Liver (tissue), 9 donors: ENCODE results near the gene SLC32A1. TPM values are rescaled to one million over a fixed set of nuclear protein-coding genes. Genes with fewer than 3 reads are reported as not detected.

Experiments
- DNase-seq: peaks from one replicate; pipeline ENCODE4 v3.0.0-alpha.2; 2017; ENCODE audit warnings: low spot score
- H3K27ac ChIP-seq, 2 donors: one replicate each; pipeline ENCODE4 v1.7.0; 2013; ENCODE audit warnings: inconsistent platforms in 2 of 2, low read length in 2 of 2, control low read depth in 1 of 2, low read depth in 1 of 2, mild to moderate bottlenecking in 1 of 2
- H3K27me3 ChIP-seq, 4 donors: one replicate each; pipeline versions ENCODE4 v1.6.1 to v1.7.0; 2013; ENCODE audit warnings: low read length in 3 of 4, inconsistent platforms in 1 of 4, mild to moderate bottlenecking in 1 of 4, moderate library complexity in 1 of 4; ENCODE audit not compliant: control insufficient read depth in 4 of 4, insufficient read depth in 4 of 4
- H3K36me3 ChIP-seq, 4 donors: one replicate each; pipeline versions ENCODE4 v1.6.1 to v1.7.0; 2013; ENCODE audit warnings: low read length in 3 of 4, mild to moderate bottlenecking in 3 of 4, low read depth in 1 of 4, moderate library complexity in 1 of 4; ENCODE audit not compliant: control insufficient read depth in 4 of 4, insufficient read depth in 3 of 4
- H3K4me1 ChIP-seq, 4 donors: one replicate each; pipeline versions ENCODE4 v1.6.1 to v1.7.0; 2013; ENCODE audit warnings: low read length in 3 of 4, mild to moderate bottlenecking in 3 of 4, moderate library complexity in 1 of 4; ENCODE audit not compliant: control insufficient read depth in 4 of 4, insufficient read depth in 4 of 4
- H3K4me3 ChIP-seq, 3 donors: one replicate each; pipeline versions ENCODE4 v1.6.1 to v1.7.0; 2013; ENCODE audit warnings: low read length in 3 of 3, control low read depth in 1 of 3, low read depth in 1 of 3, mild to moderate bottlenecking in 1 of 3
- H3K9ac ChIP-seq, 2 donors: one replicate each; pipeline ENCODE4 v1.7.0; 2013; ENCODE audit warnings: low read length in 2 of 2, mild to moderate bottlenecking in 2 of 2, moderate library complexity in 2 of 2, control low read depth in 1 of 2, low read depth in 1 of 2
- H3K9me3 ChIP-seq, 4 donors: one replicate each; pipeline versions ENCODE4 v1.6.1 to v1.7.0; 2013; ENCODE audit warnings: low read length in 3 of 4; ENCODE audit not compliant: control insufficient read depth in 4 of 4
- CTCF ChIP-seq: fragments of 150-350 bp; IDR thresholded peaks from 2 replicates; pipeline ENCODE4 v1.5.1; 2017; ENCODE audit warnings: improper control_type of control experiment, low read depth, low read length; ENCODE audit not compliant: missing input control
- EGR1 ChIP-seq, 2 donors: IDR thresholded peaks; 2 replicates each; pipeline ENCODE4 v1.6.1; 2016 to 2018; ENCODE audit warnings: antibody characterized with exemption in 2 of 2, low read depth in 2 of 2
- FOXA1 ChIP-seq: IDR thresholded peaks from 2 replicates; pipeline ENCODE4 v1.6.1; 2016; ENCODE audit warnings: antibody characterized with exemption
- FOXA2 ChIP-seq: IDR thresholded peaks from 2 replicates; pipeline ENCODE4 v1.6.1; 2016; ENCODE audit warnings: antibody characterized with exemption
- GABPA ChIP-seq, 2 donors: IDR thresholded peaks in 1 of 2; conservative IDR thresholded peaks in 1 of 2; 2 replicates each; pipeline ENCODE4 v1.6.1; 2016; ENCODE audit warnings: antibody characterized with exemption in 2 of 2, mild to moderate bottlenecking in 1 of 2, moderate library complexity in 1 of 2
- HNF4A ChIP-seq, 2 donors: conservative IDR thresholded peaks; 2 replicates each; pipeline ENCODE4 v1.6.1; 2016; ENCODE audit warnings: antibody characterized with exemption in 2 of 2, mild to moderate bottlenecking in 2 of 2
- HNF4G ChIP-seq: IDR thresholded peaks from 2 replicates; pipeline ENCODE4 v1.6.1; 2016; ENCODE audit warnings: antibody characterized with exemption
- JUND ChIP-seq, 2 donors: IDR thresholded peaks; 2 replicates each; pipeline ENCODE4 v1.6.1; 2016; ENCODE audit warnings: antibody characterized with exemption in 2 of 2
- NR2F2 ChIP-seq: IDR thresholded peaks from 2 replicates; pipeline ENCODE4 v1.6.1; 2016; ENCODE audit warnings: antibody characterized with exemption
- RAD21 ChIP-seq, 2 donors: IDR thresholded peaks; 2 replicates each; pipeline ENCODE4 v1.6.1; 2016; ENCODE audit warnings: antibody characterized with exemption in 2 of 2, mild to moderate bottlenecking in 2 of 2
- REST ChIP-seq: IDR thresholded peaks from 2 replicates; pipeline ENCODE4 v1.6.1; 2016; ENCODE audit warnings: antibody characterized with exemption, mild to moderate bottlenecking
- SP1 ChIP-seq: IDR thresholded peaks from 2 replicates; pipeline ENCODE4 v1.6.1; 2018; ENCODE audit warnings: antibody characterized with exemption, mild to moderate bottlenecking
- TAF1 ChIP-seq: conservative IDR thresholded peaks from 2 replicates; pipeline ENCODE4 v1.6.1; 2016; ENCODE audit warnings: antibody characterized with exemption, mild to moderate bottlenecking
- YY1 ChIP-seq: IDR thresholded peaks from 2 replicates; pipeline ENCODE4 v1.6.1; 2016; ENCODE audit warnings: antibody characterized with exemption, mild to moderate bottlenecking
- WGBS: extraction: QIAGEN DNeasy Blood & Tissue Kit; methylation state at CpG from one replicate; pipeline ENCODE4 v1.1.7; 2013; 5-methylcytosine and 5-hydroxymethylcytosine counted together
- polyA plus RNA-seq, 2 donors: library from polyadenylated mRNA; stranded (reverse) in 1 of 2; unstranded in 1 of 2; fragments of 200-250 nt in 1 of 2; fragments of >200 nt in 1 of 2; fragmentation: Nextera tagmentation in 1 of 2; extraction: Ambion mirVana in 1 of 2; gene quantifications; one replicate each; pipeline versions ENCODE4 v1.2.1 to v1.2.3, GENCODE V29; 2013 to 2015
- total RNA-seq, 2 donors: library from RNA; depleted of rRNA; stranded (reverse); fragments of >200 nt; gene quantifications; one replicate each; pipeline ENCODE4 v1.2.3, GENCODE V29; 2014
- TF ChIP-seq, protein P1 (sequence below): IDR thresholded peaks from 2 replicates; pipeline ENCODE4 v1.6.1; 2016; ENCODE audit warnings: antibody characterized with exemption
- TF ChIP-seq, protein P2 (sequence below): IDR thresholded peaks from 2 replicates; pipeline ENCODE4 v1.6.1; 2016; ENCODE audit warnings: antibody characterized with exemption
- TF ChIP-seq, protein P3 (sequence below): IDR thresholded peaks from 2 replicates; pipeline ENCODE4 v1.6.1; 2016; ENCODE audit warnings: antibody characterized with exemption
- donor health status: healthy.
- donor health status: healthy.
- donor health status: healthy.
- donor health status: healthy.
- donor health status: healthy.

The SLC32A1 gene
- total and polyA plus RNA-seq, 4 donors: not detected

GRCh38 chr20:38722683-38723016 lies 1.6 kb upstream of the SLC32A1 start:
- Histone ChIP-seq H3K27ac (no peak overlapping the region), H3K4me1 (peaks cover 0 to 14% (median 3%) of the 10 kb centered on the region in 4 donors), H3K4me3 (no peak overlapping the region), H3K9ac (no peak overlapping the region), H3K36me3 (no peaks in the 10 kb centered on the region), H3K27me3 (peaks cover 5 to 25% (median 15%) of the 10 kb centered on the region in 4 donors), H3K9me3 (no peaks in the 10 kb centered on the region)
- no peak for TF ChIP-seq CTCF
- TF ChIP-seq, protein P1, sequence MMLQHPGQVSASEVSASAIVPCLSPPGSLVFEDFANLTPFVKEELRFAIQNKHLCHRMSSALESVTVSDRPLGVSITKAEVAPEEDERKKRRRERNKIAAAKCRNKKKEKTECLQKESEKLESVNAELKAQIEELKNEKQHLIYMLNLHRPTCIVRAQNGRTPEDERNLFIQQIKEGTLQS: no peak
- TF ChIP-seq HNF4G: no peak
- TF ChIP-seq, protein P2, sequence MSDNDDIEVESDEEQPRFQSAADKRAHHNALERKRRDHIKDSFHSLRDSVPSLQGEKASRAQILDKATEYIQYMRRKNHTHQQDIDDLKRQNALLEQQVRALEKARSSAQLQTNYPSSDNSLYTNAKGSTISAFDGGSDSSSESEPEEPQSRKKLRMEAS: no peak
- no peak for TF ChIP-seq FOXA2
- no peak for TF ChIP-seq TAF1
- no peak for TF ChIP-seq FOXA1
- no peak for TF ChIP-seq EGR1 (IDR thresholded peaks at IDR 0.05; ENCODE audit: low read depth in 2 of 2)
- no peak for TF ChIP-seq SP1
- TF ChIP-seq RAD21 (IDR thresholded peaks at IDR 0.05): no peak
- no peak for TF ChIP-seq YY1
- TF ChIP-seq, protein P3, sequence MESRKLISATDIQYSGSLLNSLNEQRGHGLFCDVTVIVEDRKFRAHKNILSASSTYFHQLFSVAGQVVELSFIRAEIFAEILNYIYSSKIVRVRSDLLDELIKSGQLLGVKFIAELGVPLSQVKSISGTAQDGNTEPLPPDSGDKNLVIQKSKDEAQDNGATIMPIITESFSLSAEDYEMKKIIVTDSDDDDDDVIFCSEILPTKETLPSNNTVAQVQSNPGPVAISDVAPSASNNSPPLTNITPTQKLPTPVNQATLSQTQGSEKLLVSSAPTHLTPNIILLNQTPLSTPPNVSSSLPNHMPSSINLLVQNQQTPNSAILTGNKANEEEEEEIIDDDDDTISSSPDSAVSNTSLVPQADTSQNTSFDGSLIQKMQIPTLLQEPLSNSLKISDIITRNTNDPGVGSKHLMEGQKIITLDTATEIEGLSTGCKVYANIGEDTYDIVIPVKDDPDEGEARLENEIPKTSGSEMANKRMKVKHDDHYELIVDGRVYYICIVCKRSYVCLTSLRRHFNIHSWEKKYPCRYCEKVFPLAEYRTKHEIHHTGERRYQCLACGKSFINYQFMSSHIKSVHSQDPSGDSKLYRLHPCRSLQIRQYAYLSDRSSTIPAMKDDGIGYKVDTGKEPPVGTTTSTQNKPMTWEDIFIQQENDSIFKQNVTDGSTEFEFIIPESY: no peak
- TF ChIP-seq GABPA (IDR thresholded peaks at IDR 0.05 in 1 of 2, conservative IDR thresholded peaks at IDR 0.05 in 1 of 2): no peak
- no peak for TF ChIP-seq NR2F2
- TF ChIP-seq HNF4A (conservative IDR thresholded peaks at IDR 0.05): no peak
- no peak for TF ChIP-seq REST
- TF ChIP-seq JUND (IDR thresholded peaks at IDR 0.05): no peak
- no peak for DNase-seq
- WGBS: 4% methylated on average over 7 of the region's 7 CpGs
